HG02870 (cell line): ENCODE measurements around the gene SMIM31.

ENCODE experiments used
- ATAC-seq: cut with Tn5 transposase; IDR thresholded peaks from one replicate; pipeline ENCODE4 v1.9.1; 2021; ENCODE audit warnings: mild to moderate bottlenecking, moderate library complexity; ENCODE audit not compliant: unreplicated experiment

The SMIM31 gene

DNA sequence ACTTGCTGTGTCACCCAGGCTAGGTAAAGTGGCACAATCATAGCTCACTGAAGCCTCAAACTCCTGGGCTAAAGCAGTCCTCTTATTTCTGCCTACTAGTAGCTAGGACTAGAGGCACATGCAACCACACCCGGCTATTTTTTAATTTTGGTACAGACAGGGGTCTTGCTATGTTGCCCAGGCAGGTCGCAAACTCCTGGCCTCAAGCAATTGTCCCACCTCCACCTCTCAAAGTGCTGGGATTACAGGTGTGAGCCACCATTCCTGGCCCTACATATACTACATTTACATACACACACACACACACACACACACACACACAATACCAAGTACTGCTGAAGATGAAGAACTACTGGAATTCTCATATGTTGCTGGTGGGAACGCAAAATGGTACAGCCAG, 26.9 kb downstream of the SMIM31 start:
- ATAC-seq = no peak

DNA sequence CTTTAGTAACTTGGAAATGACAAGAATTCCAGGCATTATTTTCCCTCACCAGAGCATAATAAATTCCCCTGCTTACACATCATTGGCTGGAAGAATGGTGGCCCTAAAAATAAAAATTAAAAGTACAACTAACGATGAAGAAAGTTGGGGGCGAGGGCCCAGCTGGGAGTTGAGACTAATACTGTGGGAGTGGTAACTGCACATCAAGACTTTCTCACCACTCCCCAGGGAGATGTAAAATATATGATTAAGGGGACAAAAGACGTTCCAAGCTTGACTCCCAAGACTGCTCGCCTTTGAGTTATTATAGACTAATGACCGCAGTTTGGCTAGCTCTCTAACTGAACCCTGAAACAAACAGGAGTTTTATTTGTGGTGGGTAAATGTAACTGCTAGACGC, 30.0 kb downstream of the SMIM31 start:
- no peak for ATAC-seq

DNA sequence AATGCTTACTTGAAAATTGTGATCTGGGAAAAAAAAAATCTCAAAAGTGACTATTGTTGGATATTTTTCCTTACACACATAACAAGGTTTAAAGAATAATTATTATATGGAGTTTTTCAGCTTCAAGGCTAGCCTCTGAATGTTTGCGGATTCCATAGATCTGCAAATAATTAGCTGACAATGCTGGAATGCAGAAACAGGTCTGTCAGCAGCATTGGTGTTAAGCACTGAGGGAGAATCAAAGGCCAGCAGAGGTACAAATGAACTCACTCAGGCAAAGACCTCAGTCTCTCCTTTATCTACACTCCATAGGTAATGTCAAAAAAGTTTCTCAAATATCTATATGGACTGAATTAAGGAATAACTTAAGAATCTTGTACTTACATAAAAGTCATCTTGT, 35.1 kb downstream of the SMIM31 start:
- no peak for ATAC-seq

DNA sequence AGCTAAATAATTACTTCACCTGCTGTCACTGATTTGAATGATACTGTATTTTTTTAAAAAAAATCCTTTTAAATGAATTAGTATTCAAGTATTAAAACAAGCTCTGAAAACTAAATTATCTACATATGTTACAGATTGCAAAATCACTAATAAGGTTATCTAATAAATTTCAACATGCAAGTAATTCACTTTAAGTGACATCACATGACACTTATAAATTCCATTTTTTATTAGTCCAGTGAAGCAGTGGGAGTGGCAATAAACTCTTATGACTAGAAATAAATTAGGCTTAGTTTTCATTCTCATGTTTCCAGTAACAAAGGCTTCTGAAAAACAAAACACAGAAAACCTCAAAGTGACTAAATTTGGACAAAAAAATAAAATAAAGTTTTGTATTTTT, 36.3 kb downstream of the SMIM31 start:
- no peak for ATAC-seq

DNA sequence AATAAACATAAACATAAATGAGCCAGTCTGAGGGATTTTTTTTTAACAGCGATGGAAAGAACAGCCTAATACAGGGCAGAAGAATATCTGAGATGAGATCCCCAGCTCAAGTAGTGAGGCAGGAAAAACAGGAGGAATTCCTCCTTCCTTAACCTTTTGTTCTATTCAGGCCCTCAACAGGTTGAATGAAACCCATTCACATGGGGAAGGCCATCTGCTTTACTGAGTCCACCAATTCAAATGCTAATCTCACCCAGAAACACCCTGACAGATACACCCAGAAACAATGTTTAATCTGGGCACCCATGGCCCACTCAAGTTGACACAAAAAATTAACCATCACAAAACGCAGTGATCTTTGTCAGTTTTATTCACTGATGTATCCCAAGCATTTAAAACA, 45.5 kb downstream of the SMIM31 start:
- ATAC-seq = no peak

DNA sequence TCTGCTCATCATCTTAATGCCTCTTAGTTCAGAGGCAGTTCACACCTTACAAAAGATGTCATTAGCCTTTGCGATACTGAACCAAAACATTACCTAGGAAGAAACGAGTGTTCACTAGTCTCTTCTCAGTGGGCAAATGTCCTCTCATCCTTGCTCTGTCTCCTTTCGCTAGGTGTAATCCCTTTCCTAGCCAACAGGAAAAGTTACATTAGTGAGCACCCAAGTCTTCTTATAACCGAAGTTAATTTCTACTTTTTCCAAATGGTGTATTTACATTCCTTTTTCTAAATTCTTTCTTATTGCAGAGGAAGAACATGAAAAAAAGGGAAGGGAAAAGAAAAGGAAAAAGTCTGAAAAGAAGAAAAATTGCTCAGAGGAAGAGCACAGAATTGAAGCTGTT, 46.9 kb downstream of the SMIM31 start:
- ATAC-seq = no peak

DNA sequence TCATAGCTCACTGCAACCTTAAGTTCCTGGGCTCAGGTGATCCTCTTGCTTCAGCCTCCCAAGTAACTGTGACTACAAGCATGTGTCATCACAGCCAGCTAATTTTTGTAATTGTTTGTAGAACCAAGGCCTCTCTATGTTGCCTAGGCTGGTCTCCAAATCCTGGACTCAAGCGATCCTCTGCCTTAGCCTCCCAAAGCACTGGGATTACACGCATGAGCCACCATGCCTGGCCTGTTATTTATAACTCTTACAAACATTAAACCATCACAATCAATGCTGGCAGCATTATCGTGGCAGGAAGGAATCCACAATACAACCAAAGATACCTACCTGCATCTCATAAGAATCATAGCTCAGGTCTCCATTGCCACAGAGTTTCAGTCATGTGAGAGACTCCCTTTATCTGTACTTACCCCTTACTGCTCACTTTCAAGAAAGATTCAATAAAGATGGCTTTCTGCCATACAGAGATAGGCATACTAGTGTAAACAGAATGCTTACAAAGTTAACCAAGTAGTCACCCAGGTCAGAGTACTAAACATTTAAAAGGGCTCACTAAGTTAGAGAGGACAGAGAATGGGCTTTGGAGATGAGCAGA, 48.5 kb downstream of the SMIM31 start:
- ATAC-seq = no peak

DNA sequence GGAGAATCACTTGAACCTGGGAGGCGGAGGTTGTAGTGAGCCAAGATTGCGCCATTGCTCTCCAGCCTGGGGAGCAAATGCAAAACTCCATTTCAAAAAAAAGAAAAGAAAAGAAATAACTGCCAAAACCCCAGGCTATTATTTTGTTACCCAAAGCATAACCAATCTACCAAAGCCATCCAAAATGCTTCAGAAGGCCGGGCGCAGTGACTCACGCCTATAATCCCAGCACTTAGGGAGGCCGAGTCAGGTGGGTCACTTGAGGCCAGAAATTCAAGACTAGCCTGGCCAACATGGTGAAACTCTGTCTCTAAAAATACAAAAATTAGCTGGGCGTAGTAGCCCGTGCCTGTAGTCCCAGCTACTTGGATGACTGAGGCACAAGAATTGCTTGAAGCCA, 49.8 kb downstream of the SMIM31 start:
- no peak for ATAC-seq

DNA sequence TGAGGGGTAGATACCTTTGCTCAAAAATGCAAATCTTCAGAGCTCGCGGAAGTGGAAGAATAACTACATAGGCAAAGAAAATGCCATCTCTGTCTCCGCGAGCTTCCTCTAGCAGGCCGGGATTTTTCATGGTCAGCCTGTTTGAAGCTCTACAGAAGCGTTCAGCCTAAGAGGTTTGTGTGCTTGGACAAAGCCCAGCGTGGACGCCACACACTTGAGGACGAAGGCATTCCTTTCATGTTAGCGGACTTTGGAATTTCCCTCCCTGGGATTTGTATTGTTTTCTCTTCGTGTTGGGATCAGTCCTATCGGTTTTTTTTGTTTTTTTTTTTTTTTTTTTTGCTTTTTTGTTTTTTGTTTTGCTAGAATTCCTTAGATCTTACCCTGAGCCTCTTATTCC, 53.7 kb downstream of the SMIM31 start:
- no peak for ATAC-seq

DNA sequence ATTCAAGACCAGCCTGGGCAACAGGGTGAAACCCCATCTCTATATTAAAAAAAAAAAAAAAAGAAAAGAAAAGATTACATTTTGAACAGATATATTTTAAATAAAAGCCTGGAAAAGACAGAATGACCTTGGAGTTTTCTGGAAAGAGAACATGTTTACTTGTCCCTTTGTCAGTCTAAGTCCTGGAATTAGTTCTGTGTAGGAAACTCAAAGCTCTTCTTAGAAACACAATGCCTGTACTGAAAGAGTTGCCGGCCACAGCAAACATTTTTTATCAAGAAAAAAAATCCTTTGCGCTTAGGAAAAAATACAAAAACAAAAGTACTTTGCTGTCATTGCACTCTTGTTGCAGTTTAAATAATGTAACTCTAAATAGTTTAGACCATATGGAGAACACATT, 59.6 kb downstream of the SMIM31 start:
- no peak for ATAC-seq

DNA sequence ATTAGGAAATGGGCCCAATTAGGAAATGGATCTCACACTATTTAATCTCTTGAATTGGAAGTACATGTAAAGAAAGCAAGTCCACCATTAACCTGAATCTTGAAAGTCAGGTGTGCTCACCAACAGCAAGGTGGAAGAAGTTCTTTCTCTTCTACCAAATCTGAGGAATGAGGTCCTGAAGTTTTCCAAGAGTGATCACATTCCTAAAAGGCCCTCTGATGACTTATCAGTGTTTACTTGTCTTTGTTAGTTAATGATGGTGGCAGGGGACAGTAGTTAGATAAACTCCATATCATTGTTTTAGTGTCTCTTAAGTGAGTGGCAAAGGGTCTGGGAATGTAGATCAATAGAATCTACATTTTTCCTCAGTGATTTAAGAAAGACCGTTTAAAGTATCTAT, 61.8 kb downstream of the SMIM31 start:
- no peak for ATAC-seq

DNA sequence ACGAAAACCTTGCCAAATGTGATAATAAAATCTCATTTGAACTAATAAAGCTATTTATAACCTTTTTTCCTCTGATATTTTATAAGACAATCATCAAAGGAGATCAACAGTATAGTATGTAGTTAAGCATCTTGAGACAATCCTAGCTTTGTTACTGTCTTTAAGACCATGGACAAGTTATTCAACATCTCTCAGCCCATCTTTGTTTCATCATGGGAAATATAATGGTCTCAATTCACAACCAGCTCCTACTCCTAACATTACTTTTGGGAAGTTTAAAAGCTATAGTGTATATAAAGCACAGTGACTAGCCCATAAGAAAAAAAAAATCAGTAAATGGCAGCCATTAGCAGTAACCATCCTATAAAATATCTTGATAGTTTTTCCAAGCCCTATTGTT, 65.4 kb downstream of the SMIM31 start:
- ATAC-seq = no peak

DNA sequence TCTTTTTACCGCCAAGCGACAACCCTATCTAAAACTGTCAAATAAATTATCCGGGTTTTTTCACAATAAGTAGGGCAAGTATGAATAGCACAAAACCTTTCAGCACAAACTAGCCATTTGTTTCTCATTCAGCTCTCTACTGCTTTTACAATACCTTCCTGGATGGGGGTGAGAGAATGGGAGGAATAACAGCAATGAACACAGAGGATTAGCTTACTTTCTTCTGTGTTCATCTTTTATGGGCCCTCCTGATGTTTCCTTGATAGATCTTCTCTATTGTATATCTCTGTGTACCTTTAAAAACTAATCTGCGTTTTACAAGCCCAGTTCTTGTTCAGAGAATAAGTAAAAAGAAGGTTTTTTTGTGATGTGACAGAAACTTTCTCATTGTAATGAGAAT, 67.8 kb downstream of the SMIM31 start:
- ATAC-seq = no peak

DNA sequence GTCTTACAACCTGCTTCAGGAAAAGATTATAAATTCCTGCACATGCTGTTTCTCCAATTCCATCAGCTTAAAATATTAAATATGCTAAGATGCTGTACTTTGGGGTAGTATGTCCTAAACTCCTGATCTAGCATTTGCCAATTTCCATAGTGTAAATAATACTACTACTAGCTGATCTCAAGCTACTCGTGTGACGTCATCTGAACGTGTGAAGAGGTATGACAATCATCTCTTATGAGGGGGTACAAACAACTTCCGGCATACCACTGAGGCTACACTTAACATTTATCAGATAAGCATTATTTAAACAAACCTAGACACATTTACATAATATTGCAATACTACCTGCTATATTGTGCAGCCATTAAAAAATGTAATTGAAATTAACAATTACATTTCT, 70.7 kb downstream of the SMIM31 start:
- ATAC-seq = no peak

DNA sequence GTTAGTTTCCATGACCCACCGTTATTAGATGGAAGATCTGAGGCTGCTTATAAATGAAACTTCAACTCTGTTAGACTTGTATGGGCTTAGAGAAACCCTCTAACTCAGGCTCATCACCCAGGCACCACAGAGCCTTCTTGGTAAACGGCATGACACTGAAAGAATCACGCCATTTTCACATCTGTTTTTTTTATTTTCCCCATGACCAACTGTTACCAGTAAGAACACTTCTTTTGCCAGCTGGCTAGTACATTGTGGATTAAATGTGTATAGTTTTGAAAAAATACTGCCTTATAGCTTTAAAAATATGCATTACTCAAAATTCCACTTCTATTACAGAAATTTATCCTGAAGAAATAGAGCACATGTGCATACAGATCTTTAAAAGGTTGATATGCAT, 75.0 kb downstream of the SMIM31 start:
- ATAC-seq = no peak

DNA sequence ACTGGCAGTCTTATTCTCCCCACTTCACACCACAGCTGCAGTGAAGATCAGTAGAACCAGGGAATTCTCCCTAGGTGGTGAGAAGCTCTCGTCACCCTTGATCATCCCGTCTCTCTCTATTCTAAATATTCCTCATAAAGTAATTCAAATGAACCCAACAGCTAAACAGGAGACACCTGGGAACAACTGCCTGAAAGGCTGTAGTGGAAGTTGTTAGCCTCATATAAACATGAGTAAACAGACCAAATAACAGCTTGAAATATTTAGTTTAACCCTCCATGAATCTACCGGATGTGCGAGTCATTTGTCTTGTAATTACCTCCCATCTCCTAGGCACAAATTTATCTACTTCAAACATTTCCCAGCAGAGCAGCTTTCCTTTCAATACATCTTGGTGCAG, 92.6 kb downstream of the SMIM31 start:
- ATAC-seq = no peak

DNA sequence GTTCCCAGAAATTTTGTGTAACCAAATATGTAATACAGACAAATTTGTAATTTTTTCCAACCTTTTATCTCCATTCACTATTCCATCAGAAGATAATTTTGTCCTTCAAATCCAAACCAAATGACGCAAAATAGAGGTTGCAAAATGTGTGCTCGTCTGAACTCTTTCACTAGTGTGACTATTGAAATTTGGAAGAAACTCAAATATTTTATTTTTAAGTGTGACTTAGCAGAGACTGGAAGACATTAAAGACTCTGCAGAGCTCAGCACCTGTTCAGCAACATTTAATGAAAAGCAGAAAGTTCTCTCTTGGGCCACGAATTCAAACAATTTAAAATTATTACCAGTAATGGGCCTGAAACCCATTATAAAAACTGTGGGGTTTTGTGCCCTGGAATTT, 93.1 kb downstream of the SMIM31 start:
- no peak for ATAC-seq

DNA sequence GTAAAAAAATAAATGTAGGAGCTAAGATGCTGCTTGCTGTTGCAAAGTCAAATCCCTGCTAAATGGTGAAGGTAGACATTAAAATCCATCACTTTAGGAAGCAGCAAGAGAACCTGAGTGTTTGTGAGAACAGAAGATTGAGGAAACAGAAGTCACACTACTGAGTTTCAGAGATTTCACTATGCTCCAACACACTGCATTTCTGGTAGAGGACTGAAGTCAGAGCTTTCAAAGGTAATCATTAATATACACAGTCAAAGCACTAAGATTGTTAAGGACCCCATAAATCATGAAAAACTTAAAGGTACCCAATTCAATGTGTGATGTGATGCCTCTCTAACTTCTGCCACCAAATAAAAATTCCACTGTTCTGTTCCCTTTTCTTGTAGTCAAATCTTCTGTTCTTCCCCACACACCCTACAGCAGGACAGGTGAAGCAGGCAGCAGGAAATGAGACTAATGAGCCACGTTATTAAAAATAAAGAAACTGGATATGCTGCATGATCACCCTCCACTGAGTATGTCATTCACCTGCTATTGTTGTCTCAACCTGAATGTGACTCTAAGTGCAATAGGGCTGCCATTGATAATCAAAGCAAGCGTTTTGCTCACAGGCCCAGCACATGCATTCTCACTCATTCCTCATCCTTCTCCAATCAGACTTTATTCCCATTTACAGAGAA, 94.2 kb downstream of the SMIM31 start:
- ATAC-seq = no peak
